OCI-LY3 (cell line): ENCODE results near the gene ABHD10.

ENCODE experiments used
- H2AFZ ChIP-seq: fragments of 200-600, 300-600 bp; shearing (Covaris generic); 2 replicates; pipeline ENCODE4 v1.6.0; 2014; ENCODE audit warnings: antibody characterized with exemption, low read depth, low read length
- H3K27ac ChIP-seq: fragments of 200-600, 300-600 bp; sonication (generic); 2 replicates; pipeline ENCODE4 v1.5.1; 2014; ENCODE audit warnings: mild to moderate bottlenecking, low read length, moderate library complexity, mixed read lengths
- H3K27me3 ChIP-seq: fragments of 200-600, 300-600 bp; sonication (generic); 2 replicates; pipeline ENCODE4 v1.6.1; 2014; ENCODE audit warnings: low read depth, low read length, mixed read lengths
- H3K36me3 ChIP-seq: fragments of 200-600, 300-600 bp; sonication (generic); replicated peaks from 2 replicates; pipeline ENCODE3; 2014; ENCODE audit warnings: low read depth, low read length, mixed read lengths
- H3K4me1 ChIP-seq: fragments of 300-600, 200-600 bp; sonication (generic); 2 replicates; pipeline ENCODE4 v1.6.1; 2014; ENCODE audit warnings: low read length, mixed read lengths
- H3K4me2 ChIP-seq: fragments of 200-600, 300-600 bp; sonication (generic); 2 replicates; pipeline ENCODE4 v1.6.1; 2014; ENCODE audit warnings: low read length, mixed read lengths
- H3K4me3 ChIP-seq: fragments of 300-600, 200-600 bp; sonication (generic); 2 replicates; pipeline ENCODE4 v1.5.1; 2014; ENCODE audit warnings: antibody characterized with exemption, mild to moderate bottlenecking, low read length, moderate library complexity
- H3K79me2 ChIP-seq: fragments of 300-600, 200-600 bp; shearing (Covaris generic); 2 replicates; pipeline ENCODE4 v1.6.1; 2014; ENCODE audit warnings: mild to moderate bottlenecking, low read length, mixed read lengths
- H3K9ac ChIP-seq: fragments of 300-600, 200-600 bp; shearing (Covaris generic); 2 replicates; pipeline ENCODE4 v1.6.0; 2014; ENCODE audit warnings: mild to moderate bottlenecking, low read length, moderate library complexity
- H3K9me3 ChIP-seq: fragments of 200-600, 300-600 bp; shearing (Covaris generic); 2 replicates; pipeline ENCODE4 v1.6.1; 2014; ENCODE audit warnings: low read length, mixed read lengths; ENCODE audit not compliant: insufficient read depth
- H4K20me1 ChIP-seq: fragments of 200-600, 300-600 bp; sonication (generic); 2 replicates; pipeline ENCODE4 v1.6.1; 2016; ENCODE audit warnings: low read length, mixed read lengths; ENCODE audit not compliant: insufficient read depth
- CTCF ChIP-seq: fragments of 200-600, 300-600 bp; sonication (generic); IDR thresholded peaks from 2 replicates; pipeline ENCODE4 v1.5.1; 2014; ENCODE audit warnings: antibody characterized with exemption, low read length, low read depth
- EZH2phosphoT487 ChIP-seq: fragments of 200-600 bp; shearing (Covaris generic); IDR thresholded peaks from 2 replicates; pipeline ENCODE4 v1.6.1; 2018; ENCODE audit warnings: antibody characterized with exemption, mixed run types, low read depth

Gene ABHD10

GRCh38 chr3:112009670-112010069 is 30.8 kb downstream of the ABHD10 start:
- Histone ChIP-seq H3K9me3 (no peaks in the 10 kb centered on the region), H3K4me1 (peaks cover 17% of the 10 kb centered on the region), H3K27ac (no peak overlapping the region), H3K9ac (no peak overlapping the region), H3K4me3 (no peak overlapping the region), H2AFZ (no peak overlapping the region), H3K79me2 (no peaks in the 10 kb centered on the region), H3K27me3 (no peaks in the 10 kb centered on the region), H4K20me1 (no peaks in the 10 kb centered on the region), H3K4me2 (no peak overlapping the region), H3K36me3 (no peaks in the 10 kb centered on the region)
- TF ChIP-seq EZH2phosphoT487 (no peak), CTCF (no peak)

- Histone ChIP-seq H3K4me3 (no peak overlapping the region), H3K27me3 (no peaks in the 10 kb centered on the region), H4K20me1 (no peaks in the 10 kb centered on the region), H3K4me1 (peaks cover 11% of the 10 kb centered on the region), H3K9me3 (no peaks in the 10 kb centered on the region), H3K27ac (no peak overlapping the region), H3K79me2 (no peaks in the 10 kb centered on the region), H2AFZ (no peak overlapping the region), H3K36me3 (no peaks in the 10 kb centered on the region), H3K9ac (no peak overlapping the region), H3K4me2 (no peak overlapping the region)
- TF ChIP-seq EZH2phosphoT487: no peak
- TF ChIP-seq CTCF: no peak
These were observed 31.8 kb downstream of the ABHD10 start for GRCh38 chr3:112010636-112011035.

- no peak for TF ChIP-seq EZH2phosphoT487
- no peak for TF ChIP-seq CTCF
- H3K4me2 ChIP-seq: no peak overlapping the region
- H3K27ac ChIP-seq: no peak overlapping the region
These were observed 32.6 kb downstream of the ABHD10 start for GRCh38 chr3:112011376-112011940.

GRCh38 chr3:112012205-112012992 is 33.6 kb downstream of the ABHD10 start:
- peaks cover 11% of the 10 kb centered on the region for H3K4me1 ChIP-seq
- H3K4me2 ChIP-seq: no peak overlapping the region; the same call in 1 of the 2 replicates
- TF ChIP-seq EZH2phosphoT487 (no peak), CTCF (no peak)
- no peaks in the 10 kb centered on the region for H4K20me1 ChIP-seq
- no peaks in the 10 kb centered on the region for H3K27me3 ChIP-seq
- no peak overlapping the region for H3K9ac ChIP-seq
- no peaks in the 10 kb centered on the region for H3K9me3 ChIP-seq
- no peak overlapping the region for H3K27ac ChIP-seq
- H3K79me2 ChIP-seq: no peaks in the 10 kb centered on the region
- peak overlapping the region; percentile 90 for H2AFZ ChIP-seq
- no peaks in the 10 kb centered on the region for H3K36me3 ChIP-seq
- H3K4me3 ChIP-seq: no peak overlapping the region

More at GRCh38 chr3:112011376-112011940, 32.6 kb downstream of the ABHD10 start:
- Histone ChIP-seq H3K9ac (no peak overlapping the region), H3K4me1 (peaks cover 11% of the 10 kb centered on the region), H3K9me3 (no peaks in the 10 kb centered on the region), H3K4me3 (no peak overlapping the region), H3K36me3 (no peaks in the 10 kb centered on the region), H3K27me3 (no peaks in the 10 kb centered on the region), H4K20me1 (no peaks in the 10 kb centered on the region), H2AFZ (no peak overlapping the region), H3K79me2 (no peaks in the 10 kb centered on the region)
